SU-DHL-6 (cell line): ENCODE results near the gene NADK2.

ENCODE experiments used
- CTCF ChIP-seq: fragments of 200-600 bp; sonication (generic); IDR thresholded peaks from one replicate; pipeline ENCODE4 v1.5.1; 2017; ENCODE audit warnings: antibody characterized with exemption, mild to moderate bottlenecking, low read length, moderate library complexity; ENCODE audit not compliant: insufficient read depth, poor library complexity, severe bottlenecking
- EZH2phosphoT487 ChIP-seq: fragments of 200-600 bp; sonication (generic), shearing (Covaris generic); conservative IDR thresholded peaks from 2 replicates; pipeline ENCODE4 v1.6.1; 2018; ENCODE audit warnings: mild to moderate bottlenecking, antibody characterized with exemption, low read length, moderate library complexity, mixed read lengths

GRCh38 chr5:36227046-36227445, 14.7 kb downstream of the NADK2 start:
- TF ChIP-seq CTCF (no peak), EZH2phosphoT487 (no peak)
